Right atrium auricular region (tissue), 2 donors: Measurements from ENCODE around the gene NIPAL3. TPM values are rescaled to one million over a fixed set of nuclear protein-coding genes. Genes with fewer than 3 reads are reported as not detected.
"Not testable (repeated sequence)": the region's sequence is repeated elsewhere in the genome, so short reads cannot be mapped to it uniquely, and the experiment has no call there.

Experiments
- DNase-seq: peaks from one replicate; pipeline ENCODE4 v3.0.0-alpha.2; 2019; ENCODE audit warnings: low spot score
- H3K27ac ChIP-seq, 2 donors: fragments of 200-600 bp; sonication (generic); 1 replicate in 1 of 2; 2 replicates in 1 of 2; pipeline ENCODE4 v1.5.1; 2016 to 2019
- H3K27me3 ChIP-seq, 2 donors: fragments of 200-600 bp; sonication (generic); one replicate each; pipeline versions ENCODE4 v1.5.1 to v1.6.0; 2017 to 2019
- H3K36me3 ChIP-seq: fragments of 200-600 bp; sonication (generic); one replicate; pipeline ENCODE4 v1.5.1; 2016
- H3K4me1 ChIP-seq, 2 donors: fragments of 200-600 bp; sonication (generic); one replicate each; pipeline versions ENCODE4 v1.5.1 to v1.6.0; 2017 to 2019
- H3K4me3 ChIP-seq, 2 donors: fragments of 200-600 bp; sonication (generic); 1 replicate in 1 of 2; 2 replicates in 1 of 2; pipeline ENCODE4 v1.5.1; 2017 to 2019; ENCODE audit warnings: mild to moderate bottlenecking in 1 of 2, moderate library complexity in 1 of 2
- H3K9me3 ChIP-seq, 2 donors: fragments of 200-600 bp; sonication (generic); one replicate each; pipeline ENCODE4 v1.5.1; 2019
- CTCF ChIP-seq, 2 donors: fragments of 200-600 bp; sonication (generic); IDR thresholded peaks; one replicate each; pipeline ENCODE4 v1.5.1; 2019; ENCODE audit warnings: antibody characterized with exemption in 2 of 2
- total RNA-seq, 2 donors: library from RNA; depleted of rRNA; stranded (reverse); fragments of >200 nt; gene quantifications; one replicate each; pipeline ENCODE4 v1.1.0, GENCODE V29; 2016

Gene NIPAL3
- total RNA-seq, 2 donors from 2014 or later, result 34.8 to 43.3 TPM

GRCh38 chr1:24443241-24443656 is 27.6 kb downstream of the NIPAL3 start:
- no peak overlapping the region for H3K27ac ChIP-seq
- no peak for TF ChIP-seq CTCF (IDR thresholded peaks at IDR 0.05)

GRCh38 chr1:24446446-24446845 is 30.8 kb downstream of the NIPAL3 start:
- not testable (repeated sequence) for H3K27me3 ChIP-seq, H3K4me3 ChIP-seq, H3K27ac ChIP-seq, H3K9me3 ChIP-seq, DNase-seq, H3K4me1 ChIP-seq
- H3K36me3 ChIP-seq, result peaks cover 16% of the 10 kb centered on the region

More at GRCh38 chr1:24443241-24443656, 27.6 kb downstream of the NIPAL3 start:
- H3K9me3 ChIP-seq, result no peaks in the 10 kb centered on the region
- peaks cover 0 to 10% of the 10 kb centered on the region in 2 donors for H3K4me1 ChIP-seq
- DNase-seq, result no peak
- no peaks in the 10 kb centered on the region for H3K27me3 ChIP-seq
- no peaks in the 10 kb centered on the region for H3K36me3 ChIP-seq
- no peak overlapping the region for H3K4me3 ChIP-seq

GRCh38 chr1:24450316-24450715 is 34.7 kb downstream of the NIPAL3 start:
- Histone ChIP-seq H3K4me3 (no peak overlapping the region), H3K27me3 (no peaks in the 10 kb centered on the region), H3K4me1 (no peaks in the 10 kb centered on the region), H3K27ac (no peak overlapping the region), H3K36me3 (peaks cover 19% of the 10 kb centered on the region), H3K9me3 (no peaks in the 10 kb centered on the region)
- no peak for DNase-seq
- TF ChIP-seq CTCF (IDR thresholded peaks at IDR 0.05), result no peak

- no peak for DNase-seq
- H3K9me3 ChIP-seq, result no peaks in the 10 kb centered on the region
- no peak for TF ChIP-seq CTCF (IDR thresholded peaks at IDR 0.05)
- H3K27me3 ChIP-seq, result no peaks in the 10 kb centered on the region
- H3K4me3 ChIP-seq, result no peak overlapping the region
- H3K4me1 ChIP-seq, result no peaks in the 10 kb centered on the region
- peaks cover 19% of the 10 kb centered on the region for H3K36me3 ChIP-seq
- no peak overlapping the region for H3K27ac ChIP-seq
These were observed 35.3 kb downstream of the NIPAL3 start for GRCh38 chr1:24450857-24451397.

GRCh38 chr1:24451746-24452145 is 36.1 kb downstream of the NIPAL3 start:
- Histone ChIP-seq H3K9me3 (no peaks in the 10 kb centered on the region), H3K4me1 (no peaks in the 10 kb centered on the region), H3K27ac (no peak overlapping the region), H3K27me3 (no peaks in the 10 kb centered on the region), H3K36me3 (peaks cover 19% of the 10 kb centered on the region), H3K4me3 (no peak overlapping the region)
- DNase-seq, result no peak
- no peak for TF ChIP-seq CTCF (IDR thresholded peaks at IDR 0.05)

GRCh38 chr1:24452922-24453485 is 37.4 kb downstream of the NIPAL3 start:
- no peak for TF ChIP-seq CTCF (IDR thresholded peaks at IDR 0.05)
- no peaks in the 10 kb centered on the region for H3K27me3 ChIP-seq
- H3K4me3 ChIP-seq, result no peak overlapping the region
- no peak overlapping the region for H3K27ac ChIP-seq
- no peak for DNase-seq
- peaks cover 19% of the 10 kb centered on the region for H3K36me3 ChIP-seq
- H3K4me1 ChIP-seq, result no peaks in the 10 kb centered on the region
- H3K9me3 ChIP-seq, result no peaks in the 10 kb centered on the region
